Adrenal gland (tissue), 5 donors: ENCODE data around the gene SASH1.

Experiments
- CTCF ChIP-seq, 6 experiments: fragments of 450-650 bp in 4 of 6; fragments of 200-600 bp in 2 of 6; sonication (generic) in 1 of 6; IDR thresholded peaks; 1 replicate in 5 of 6; 2 replicates in 1 of 6; pipeline versions ENCODE4 v1.5.1 to v1.8.0; 2016 to 2021; ENCODE audit warnings: antibody characterized with exemption in 6 of 6, mild to moderate bottlenecking in 2 of 6, moderate library complexity in 1 of 6
- POLR2A ChIP-seq, 2 donors: fragments of 450-650 bp; IDR thresholded peaks; one replicate each; pipeline ENCODE4 v1.6.1; 2017; ENCODE audit warnings: antibody characterized with exemption in 2 of 2, mild to moderate bottlenecking in 2 of 2, moderate library complexity in 1 of 2
- donor health status: DM: no; HTN: no; CAD: no.

DNA sequence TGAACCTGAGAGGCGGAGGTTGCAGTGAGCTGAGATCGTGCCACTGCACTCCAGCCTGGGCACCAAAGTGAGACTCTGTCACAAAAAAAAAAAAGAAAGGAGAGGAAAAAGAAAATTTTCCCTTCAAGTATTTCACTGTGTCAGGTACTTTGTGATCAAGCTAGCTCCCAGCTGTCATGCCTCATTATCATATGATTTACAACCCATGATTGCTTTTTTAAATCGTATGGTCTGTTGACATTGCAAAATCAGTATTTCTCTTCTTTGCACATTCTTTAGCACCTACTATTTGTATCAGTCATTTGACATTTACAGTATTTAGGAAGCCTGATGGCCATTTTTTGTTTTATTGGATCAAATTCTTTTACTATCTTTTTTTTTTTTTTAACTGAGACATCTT is 22.4 kb downstream of the SASH1 start:
- TF ChIP-seq POLR2A (IDR thresholded peaks at IDR 0.05) = no peak
- no peak for TF ChIP-seq CTCF (IDR thresholded peaks at IDR 0.05)
